Measurements from ENCODE around the gene HTT.

The HTT gene

GRCh38 chr4:3177905-3178304 is 103.4 kb downstream of the HTT start:
- no peak for DNase-seq

GRCh38 chr4:3178351-3178750 is 103.9 kb downstream of the HTT start:
- DNase-seq = no peak

- no peak for DNase-seq
Measured at GRCh38 chr4:3179126-3179706, 104.7 kb downstream of the HTT start.

GRCh38 chr4:3183008-3183407 is 108.5 kb downstream of the HTT start:
- no peak for DNase-seq

- no peak for DNase-seq
Measured at GRCh38 chr4:3184725-3185124, 110.2 kb downstream of the HTT start.

- no peak for DNase-seq
Measured at GRCh38 chr4:3186609-3187008, 112.1 kb downstream of the HTT start.

GRCh38 chr4:3188118-3188517 is 113.6 kb downstream of the HTT start:
- no peak for DNase-seq

- no peak for DNase-seq
Measured at GRCh38 chr4:3189459-3189858, 115.0 kb downstream of the HTT start.

GRCh38 chr4:3190549-3190948 is 116.1 kb downstream of the HTT start:
- DNase-seq = no peak

- DNase-seq = no peak
Measured at GRCh38 chr4:3192188-3192587, 117.7 kb downstream of the HTT start.

GRCh38 chr4:3192827-3193226 is 118.3 kb downstream of the HTT start:
- DNase-seq = no peak

GRCh38 chr4:3193531-3194203 is 119.2 kb downstream of the HTT start:
- DNase-seq = peak in 1 of 3 donors; percentile 15

GRCh38 chr4:3196670-3197359 is 122.3 kb downstream of the HTT start:
- DNase-seq = no peak

GRCh38 chr4:3197366-3198105 is 123.1 kb downstream of the HTT start:
- no peak for DNase-seq

GRCh38 chr4:3198906-3199305 is 124.4 kb downstream of the HTT start:
- DNase-seq = no peak

- no peak for DNase-seq
Measured at GRCh38 chr4:3199653-3200422, 125.4 kb downstream of the HTT start.

GRCh38 chr4:3200423-3201090 is 126.1 kb downstream of the HTT start:
- DNase-seq = no peak

- DNase-seq = peak; percentile 75 to 80 (median 80)
Measured at GRCh38 chr4:3201718-3202702, 127.5 kb downstream of the HTT start.

GRCh38 chr4:3202836-3203820 is 128.6 kb downstream of the HTT start:
- peak; percentile 14 to 40 (median 30) for DNase-seq
